Loucy (cell line): ENCODE measurements around the gene DDX49.

Experiments
- H2AFZ ChIP-seq: fragments of 200-600 bp; sonication (generic); 2 replicates; pipeline ENCODE4 v1.6.0; 2016; ENCODE audit warnings: antibody characterized with exemption, mild to moderate bottlenecking, low read length, moderate library complexity
- H3F3A ChIP-seq: fragments of 200-600 bp; 2 replicates; pipeline ENCODE4 v1.6.0; 2016; ENCODE audit warnings: antibody characterized with exemption, low read depth, mild to moderate bottlenecking
- H3K27me3 ChIP-seq: fragments of 200-600 bp; sonication (generic); 2 replicates; pipeline ENCODE4 v1.6.1; 2014; ENCODE audit warnings: low read length, mild to moderate bottlenecking; ENCODE audit not compliant: insufficient read depth, poor library complexity, severe bottlenecking
- H3K36me3 ChIP-seq: fragments of 200-600 bp; sonication (generic); 2 replicates; pipeline ENCODE4 v1.6.1; 2016; ENCODE audit warnings: low read length; ENCODE audit not compliant: insufficient read depth
- H3K4me1 ChIP-seq: fragments of 200-600 bp; sonication (generic); 2 replicates; pipeline ENCODE4 v1.5.1; 2014; ENCODE audit warnings: low read length, mild to moderate bottlenecking; ENCODE audit not compliant: insufficient read depth, poor library complexity, severe bottlenecking
- H3K4me2 ChIP-seq: fragments of 200-600 bp; sonication (generic); 2 replicates; pipeline ENCODE4 v1.6.0; 2014; ENCODE audit warnings: antibody characterized with exemption, low read length, low read depth, mild to moderate bottlenecking; ENCODE audit not compliant: poor library complexity, severe bottlenecking
- H3K4me3 ChIP-seq: fragments of 200-600 bp; sonication (generic); 2 replicates; pipeline ENCODE4 v1.5.1; 2014; ENCODE audit warnings: low read length, mild to moderate bottlenecking, mixed read lengths; ENCODE audit not compliant: poor library complexity, severe bottlenecking
- H3K79me2 ChIP-seq: fragments of 200-600 bp; sonication (generic); 2 replicates; pipeline ENCODE4 v1.6.1; 2014; ENCODE audit warnings: low read length; ENCODE audit not compliant: insufficient read depth
- H3K9ac ChIP-seq: fragments of 200-600 bp; sonication (generic); 2 replicates; pipeline ENCODE4 v1.6.0; 2014; ENCODE audit warnings: mild to moderate bottlenecking, low read depth, low read length, moderate library complexity; ENCODE audit not compliant: poor library complexity, severe bottlenecking
- H3K9me2 ChIP-seq: fragments of 200-600 bp; sonication (generic); replicated peaks from 2 replicates; pipeline ENCODE4 v1.6.1; 2016; ENCODE audit warnings: low read depth, low read length, mixed read lengths
- H3K9me3 ChIP-seq: fragments of 200-600 bp; sonication (generic); 2 replicates; pipeline ENCODE4 v1.6.1; 2014; ENCODE audit warnings: mild to moderate bottlenecking, antibody characterized with exemption, low read length, low read depth; ENCODE audit not compliant: insufficient read depth
- H4K20me1 ChIP-seq: fragments of 200-600 bp; sonication (generic); 2 replicates; pipeline ENCODE4 v1.6.0; 2014; ENCODE audit warnings: antibody characterized with exemption, low read length, mild to moderate bottlenecking; ENCODE audit not compliant: insufficient read depth, poor library complexity, severe bottlenecking
- EZH2phosphoT487 ChIP-seq: fragments of 200-600 bp; IDR thresholded peaks from 2 replicates; pipeline ENCODE4 v1.6.1; 2018; ENCODE audit warnings: antibody characterized with exemption, mild to moderate bottlenecking, moderate library complexity, borderline replicate concordance
- TF ChIP-seq, protein P1 (sequence below): fragments of 200-600 bp; sonication (generic); conservative IDR thresholded peaks from 2 replicates; pipeline ENCODE4 v1.5.1; 2014; ENCODE audit warnings: mild to moderate bottlenecking, antibody characterized with exemption, low read length

DDX49 gene

DNA sequence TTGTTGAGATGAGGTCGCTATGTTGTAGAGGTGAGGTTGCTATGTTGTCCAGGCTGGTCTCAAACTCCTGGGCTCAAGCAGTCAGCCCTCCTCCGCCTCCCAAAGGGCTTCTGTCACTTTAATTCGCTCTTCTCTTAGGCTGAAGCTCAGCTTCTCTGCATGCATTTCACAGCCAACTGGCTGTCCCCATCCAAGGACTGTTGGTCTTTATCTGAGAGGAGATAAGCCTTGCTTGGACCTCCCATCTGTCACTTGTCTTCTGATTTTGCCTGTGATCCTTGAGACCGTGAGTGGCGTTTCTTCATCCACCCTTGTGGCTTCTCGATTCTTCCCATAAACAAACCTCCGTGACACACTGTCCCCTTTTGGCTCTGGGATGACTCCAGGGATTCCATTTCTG is 48.0 kb upstream of the DDX49 start:
- no peaks in the 10 kb centered on the region for H3F3A ChIP-seq
- no peaks in the 10 kb centered on the region for H3K9me3 ChIP-seq
- no peak overlapping the region for H3K4me2 ChIP-seq
- no peak overlapping the region for H3K9ac ChIP-seq
- no peaks in the 10 kb centered on the region for H4K20me1 ChIP-seq
- H2AFZ ChIP-seq, result no peak overlapping the region
- TF ChIP-seq, protein P1, sequence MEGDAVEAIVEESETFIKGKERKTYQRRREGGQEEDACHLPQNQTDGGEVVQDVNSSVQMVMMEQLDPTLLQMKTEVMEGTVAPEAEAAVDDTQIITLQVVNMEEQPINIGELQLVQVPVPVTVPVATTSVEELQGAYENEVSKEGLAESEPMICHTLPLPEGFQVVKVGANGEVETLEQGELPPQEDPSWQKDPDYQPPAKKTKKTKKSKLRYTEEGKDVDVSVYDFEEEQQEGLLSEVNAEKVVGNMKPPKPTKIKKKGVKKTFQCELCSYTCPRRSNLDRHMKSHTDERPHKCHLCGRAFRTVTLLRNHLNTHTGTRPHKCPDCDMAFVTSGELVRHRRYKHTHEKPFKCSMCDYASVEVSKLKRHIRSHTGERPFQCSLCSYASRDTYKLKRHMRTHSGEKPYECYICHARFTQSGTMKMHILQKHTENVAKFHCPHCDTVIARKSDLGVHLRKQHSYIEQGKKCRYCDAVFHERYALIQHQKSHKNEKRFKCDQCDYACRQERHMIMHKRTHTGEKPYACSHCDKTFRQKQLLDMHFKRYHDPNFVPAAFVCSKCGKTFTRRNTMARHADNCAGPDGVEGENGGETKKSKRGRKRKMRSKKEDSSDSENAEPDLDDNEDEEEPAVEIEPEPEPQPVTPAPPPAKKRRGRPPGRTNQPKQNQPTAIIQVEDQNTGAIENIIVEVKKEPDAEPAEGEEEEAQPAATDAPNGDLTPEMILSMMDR, result no peak
- no peak for TF ChIP-seq EZH2phosphoT487
- no peaks in the 10 kb centered on the region for H3K27me3 ChIP-seq
- H3K4me3 ChIP-seq, result no peak overlapping the region
- no peaks in the 10 kb centered on the region for H3K9me2 ChIP-seq
- H3K79me2 ChIP-seq, result no peaks in the 10 kb centered on the region
- H3K4me1 ChIP-seq, result no peaks in the 10 kb centered on the region
- peaks cover 15% of the 10 kb centered on the region; the same call in 1 of the 2 replicates for H3K36me3 ChIP-seq

GRCh38 chr19:18875726-18876125 is 43.8 kb upstream of the DDX49 start:
- TF ChIP-seq EZH2phosphoT487, result no peak
- TF ChIP-seq, protein P1, result no peak
- H3K79me2 ChIP-seq, result no peaks in the 10 kb centered on the region

DNA sequence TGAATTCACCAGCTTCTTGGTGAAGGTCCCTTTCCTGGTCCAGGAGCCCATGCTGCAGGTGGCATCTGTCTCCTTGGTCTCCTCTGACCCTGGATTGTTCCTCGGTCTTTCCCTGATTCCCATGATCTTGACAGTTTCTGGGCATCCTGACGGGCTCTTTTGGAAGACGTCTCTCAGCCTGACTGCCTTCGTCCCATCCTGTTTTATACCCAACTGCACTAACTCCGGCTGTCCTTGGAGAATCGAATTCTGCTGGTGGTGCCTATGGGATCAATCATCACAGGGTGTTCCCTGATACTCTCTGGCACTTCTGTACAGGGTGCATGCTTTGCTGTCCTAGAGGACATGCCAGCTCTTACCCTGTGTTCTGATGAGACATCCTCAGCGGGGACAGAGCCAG is 42.6 kb upstream of the DDX49 start:
- no peaks in the 10 kb centered on the region for H3K27me3 ChIP-seq
- TF ChIP-seq, protein P1, result no peak
- no peak for TF ChIP-seq EZH2phosphoT487
- no peak overlapping the region for H3K9ac ChIP-seq
- no peaks in the 10 kb centered on the region for H3K9me2 ChIP-seq
- H3K4me2 ChIP-seq, result no peak overlapping the region
- no peak overlapping the region for H3K4me3 ChIP-seq
- no peaks in the 10 kb centered on the region for H3K36me3 ChIP-seq
- H3F3A ChIP-seq, result no peaks in the 10 kb centered on the region
- no peak overlapping the region for H2AFZ ChIP-seq
- H3K79me2 ChIP-seq, result no peaks in the 10 kb centered on the region
- no peaks in the 10 kb centered on the region for H3K4me1 ChIP-seq
- H3K9me3 ChIP-seq, result no peaks in the 10 kb centered on the region
- no peaks in the 10 kb centered on the region for H4K20me1 ChIP-seq

More at GRCh38 chr19:18875726-18876125, 43.8 kb upstream of the DDX49 start:
- Histone ChIP-seq H3K36me3 (no peaks in the 10 kb centered on the region), H3K4me2 (no peak overlapping the region), H3F3A (no peaks in the 10 kb centered on the region), H4K20me1 (no peaks in the 10 kb centered on the region), H3K9me3 (no peaks in the 10 kb centered on the region), H3K9me2 (no peaks in the 10 kb centered on the region), H3K4me3 (no peak overlapping the region), H3K4me1 (no peaks in the 10 kb centered on the region), H2AFZ (no peak overlapping the region), H3K27me3 (no peaks in the 10 kb centered on the region), H3K9ac (no peak overlapping the region)
